HG03095 (cell line): ENCODE results near the gene MAB21L3.

Source experiments
- ATAC-seq: cut with Tn5 transposase; IDR thresholded peaks from one replicate; pipeline ENCODE4 v1.9.1; 2021; ENCODE audit warnings: moderate library complexity; ENCODE audit not compliant: unreplicated experiment

The MAB21L3 gene

GRCh38 chr1:116107371-116107770 is 3.8 kb upstream of the MAB21L3 start:
- ATAC-seq, result no peak

- no peak for ATAC-seq
Measured at GRCh38 chr1:116111524-116112021, 374 bp downstream of the MAB21L3 start.

DNA sequence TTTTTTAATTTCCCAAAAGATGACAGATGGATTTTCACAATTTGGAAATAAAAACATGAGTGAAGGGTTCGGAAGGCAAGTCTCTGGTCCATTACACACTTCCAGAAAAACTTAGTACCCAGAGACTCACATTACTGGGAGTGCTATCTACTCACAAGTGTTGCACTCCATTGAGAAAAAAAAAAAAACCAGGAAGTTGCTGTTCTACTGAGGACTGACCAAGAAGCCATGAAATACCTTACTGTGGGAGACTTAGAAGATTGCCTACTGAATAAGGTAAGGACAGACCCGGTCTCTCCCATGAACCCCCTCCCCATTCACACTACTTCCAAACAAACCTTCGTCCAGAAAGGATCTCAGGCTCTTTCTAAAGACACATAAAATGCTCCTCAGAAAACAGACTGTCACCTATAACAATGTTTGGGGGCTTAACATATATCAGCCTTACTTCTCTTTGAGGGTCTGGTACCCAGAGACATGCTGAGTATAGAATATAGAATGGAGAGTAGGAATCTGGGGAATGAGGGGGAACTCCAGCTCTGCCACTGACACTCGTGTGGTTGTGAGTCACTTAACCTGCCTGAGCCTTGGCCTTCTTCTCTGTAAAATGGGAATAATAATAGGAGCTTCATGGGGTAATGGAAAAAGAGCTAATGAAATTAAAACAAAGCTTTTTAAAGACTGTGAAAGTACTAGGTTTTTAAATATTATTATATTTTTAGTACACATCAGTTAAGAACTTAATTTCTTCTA is 1.4 kb downstream of the MAB21L3 start:
- ATAC-seq, result no peak

DNA sequence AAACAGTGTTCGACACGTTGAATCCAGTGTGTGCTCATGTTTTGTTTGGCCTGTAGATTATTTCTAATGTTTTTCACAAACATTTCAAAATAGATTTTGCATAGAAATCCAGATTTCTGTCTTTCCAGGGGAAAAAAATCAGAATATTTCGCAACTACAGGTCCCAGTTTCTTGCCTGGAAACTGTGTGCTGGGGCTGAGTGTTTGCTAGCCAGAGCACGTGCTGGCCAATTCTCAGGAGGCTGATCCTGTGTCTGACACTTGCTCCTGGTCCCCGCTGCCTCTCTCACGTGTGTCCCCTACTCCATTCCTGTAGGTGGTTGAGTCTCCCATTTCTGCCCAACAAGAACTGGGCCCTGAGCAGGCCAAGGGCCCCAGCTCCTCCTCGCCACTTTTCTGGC is 2.4 kb downstream of the MAB21L3 start:
- no peak for ATAC-seq

GRCh38 chr1:116115476-116116439 is 4.6 kb downstream of the MAB21L3 start:
- ATAC-seq, result no peak

- no peak for ATAC-seq
Measured at GRCh38 chr1:116118471-116118870, 7.3 kb downstream of the MAB21L3 start.

- ATAC-seq, result no peak
Measured at GRCh38 chr1:116119876-116120275, 8.7 kb downstream of the MAB21L3 start.

DNA sequence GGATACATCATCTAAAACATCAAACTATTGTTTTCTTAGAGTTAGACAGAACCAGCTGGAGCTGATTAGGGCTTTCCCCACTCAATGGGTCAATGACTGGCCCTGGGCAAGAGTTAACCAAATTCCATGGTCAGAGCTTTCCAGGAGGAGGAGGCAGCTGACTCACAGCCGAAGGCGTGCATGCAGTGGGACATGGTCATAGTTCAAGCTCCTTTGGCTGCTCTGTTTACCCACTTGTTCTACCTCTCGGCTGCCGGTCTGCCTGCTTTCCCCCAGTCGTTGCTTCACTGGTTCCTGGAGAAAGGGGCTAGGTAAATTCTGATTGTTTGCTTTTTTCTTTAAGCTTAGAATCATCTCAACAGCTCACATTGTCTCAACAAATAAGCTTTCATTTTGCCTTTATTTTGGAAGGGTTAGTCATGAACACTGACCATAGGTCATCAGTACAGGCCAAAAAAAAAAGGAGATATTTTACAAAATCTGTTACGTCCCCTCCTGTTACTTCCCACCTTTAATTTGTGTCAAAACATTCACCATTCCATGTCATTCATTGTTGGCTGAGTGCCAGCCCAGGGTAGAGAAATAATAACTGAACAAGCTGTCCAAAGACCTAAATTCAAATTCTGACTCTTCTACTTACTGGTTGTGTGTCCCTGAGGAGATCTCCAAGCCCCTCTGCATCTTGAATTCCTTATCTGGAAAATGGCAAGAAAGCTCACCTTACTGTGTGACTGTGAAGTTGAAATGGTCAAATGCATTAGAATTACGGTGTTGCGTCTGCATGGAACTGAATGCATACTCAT is 12.0 kb downstream of the MAB21L3 start:
- no peak for ATAC-seq

- no peak for ATAC-seq
Measured at GRCh38 chr1:116123837-116124533, 12.8 kb downstream of the MAB21L3 start.

- ATAC-seq, result no peak
Measured at GRCh38 chr1:116125758-116126157, 14.6 kb downstream of the MAB21L3 start.

- no peak for ATAC-seq
Measured at GRCh38 chr1:116126281-116126680, 15.1 kb downstream of the MAB21L3 start.

GRCh38 chr1:116127123-116127847 is 16.1 kb downstream of the MAB21L3 start:
- no peak for ATAC-seq

DNA sequence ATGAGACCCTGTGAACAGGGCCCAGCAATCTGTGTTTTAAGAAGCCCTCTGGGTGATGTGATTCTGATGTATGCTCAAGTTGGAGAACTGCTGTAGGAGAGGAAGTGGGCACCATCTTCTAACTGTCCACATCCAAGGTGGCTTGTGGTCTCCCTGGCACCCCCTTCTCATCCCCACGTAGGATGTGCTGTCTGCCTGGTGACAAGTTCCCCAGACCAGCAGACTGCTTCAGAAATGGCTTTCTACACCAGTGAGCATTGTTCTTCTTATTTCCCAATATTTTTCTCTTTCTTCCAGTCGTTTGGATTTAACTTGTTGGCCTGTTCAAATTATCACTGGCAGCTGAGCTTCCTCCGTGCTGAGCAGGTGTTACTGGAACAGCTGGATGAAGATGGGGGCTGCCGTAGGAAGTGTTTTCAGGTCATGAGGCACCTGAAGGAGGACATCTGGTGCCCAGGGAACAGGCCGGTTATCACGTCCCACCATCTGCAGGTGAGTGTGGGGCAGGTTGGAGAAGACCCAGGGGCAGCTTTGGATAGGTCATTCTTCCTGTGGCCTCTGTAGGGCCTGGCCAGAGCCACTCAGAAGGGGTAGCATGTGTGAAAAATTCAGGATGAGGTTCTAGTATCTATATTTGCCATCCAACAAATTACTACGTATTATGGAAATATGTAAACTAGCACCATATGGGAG is 16.8 kb downstream of the MAB21L3 start:
- ATAC-seq, result no peak

GRCh38 chr1:116128664-116129063 is 17.5 kb downstream of the MAB21L3 start:
- ATAC-seq, result no peak

DNA sequence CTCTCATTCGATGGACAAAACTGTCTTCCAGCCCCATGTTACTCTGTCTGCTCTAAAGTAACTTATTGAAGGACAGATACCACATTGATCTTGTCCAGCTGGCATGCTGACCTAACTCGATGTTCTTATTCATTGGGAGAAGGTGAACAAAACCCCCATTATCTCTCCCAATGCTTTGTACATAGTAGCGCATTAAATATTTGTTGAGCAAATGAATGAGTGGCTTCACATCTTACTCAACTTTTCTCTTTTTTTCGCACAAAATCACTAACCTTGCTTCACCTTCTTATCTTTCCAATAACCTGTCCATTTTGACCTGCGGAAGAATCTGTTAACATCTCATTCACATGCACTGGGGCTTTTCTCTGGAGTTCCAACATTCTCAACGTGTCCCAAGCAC is 18.3 kb downstream of the MAB21L3 start:
- no peak for ATAC-seq

GRCh38 chr1:116130356-116130755 is 19.2 kb downstream of the MAB21L3 start:
- no peak for ATAC-seq

DNA sequence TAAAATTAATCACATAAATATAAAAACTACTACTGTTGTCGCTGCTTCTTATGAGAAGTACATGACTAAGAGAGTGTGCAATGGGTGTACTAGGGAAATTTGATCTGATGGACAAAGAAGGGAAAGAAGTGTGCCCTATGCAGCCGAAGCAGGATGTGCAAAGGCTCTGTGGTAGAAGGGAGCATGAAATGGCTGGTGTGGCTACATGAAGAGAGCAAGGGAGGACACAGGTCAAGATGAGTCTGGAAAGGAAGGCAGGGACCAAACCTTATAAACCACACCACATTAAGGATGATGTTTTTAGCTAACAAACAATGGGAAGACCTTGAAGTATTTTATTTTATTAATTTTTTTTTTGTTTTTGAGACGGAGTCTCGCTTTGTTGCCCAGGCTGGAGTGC is 20.0 kb downstream of the MAB21L3 start:
- ATAC-seq, result no peak

- no peak for ATAC-seq
Measured at GRCh38 chr1:116131866-116132605, 20.8 kb downstream of the MAB21L3 start.
